Transverse colon (tissue), 3 donors: ENCODE results near the gene GBF1.

Source experiments
- CTCF ChIP-seq, 5 experiments: fragments of 200-600 bp in 3 of 5; fragments of 450-650 bp in 2 of 5; sonication (generic) in 3 of 5; IDR thresholded peaks; 1 replicate in 2 of 5; 2 replicates in 3 of 5; pipeline ENCODE4 v1.5.1; 2016 to 2017; ENCODE audit warnings: antibody characterized with exemption in 5 of 5, inconsistent platforms in 3 of 5, mild to moderate bottlenecking in 2 of 5, moderate library complexity in 1 of 5
- POLR2A ChIP-seq: fragments of 450-650 bp; IDR thresholded peaks from one replicate; pipeline ENCODE4 v1.6.1; 2016; ENCODE audit warnings: antibody characterized with exemption, mild to moderate bottlenecking, moderate library complexity

- no peak for TF ChIP-seq CTCF (IDR thresholded peaks at IDR 0.05)
- no peak for TF ChIP-seq POLR2A
Observed at GRCh38 chr10:102354451-102354850, 109.1 kb downstream of the GBF1 start.
